GM18907 (cell line): ENCODE measurements around the gene PHACTR3.
A peak's percentile ranks its signal among the peaks of the same experiment; 100 is the strongest.

ENCODE experiments used
- ATAC-seq: cut with Tn5 transposase; IDR thresholded peaks from one replicate; pipeline ENCODE4 v1.9.1; 2021; ENCODE audit warnings: mild to moderate bottlenecking, moderate library complexity; ENCODE audit not compliant: unreplicated experiment

The PHACTR3 gene

GRCh38 chr20:59772931-59773913 lies 168.9 kb downstream of the PHACTR3 start:
- no peak for ATAC-seq

DNA sequence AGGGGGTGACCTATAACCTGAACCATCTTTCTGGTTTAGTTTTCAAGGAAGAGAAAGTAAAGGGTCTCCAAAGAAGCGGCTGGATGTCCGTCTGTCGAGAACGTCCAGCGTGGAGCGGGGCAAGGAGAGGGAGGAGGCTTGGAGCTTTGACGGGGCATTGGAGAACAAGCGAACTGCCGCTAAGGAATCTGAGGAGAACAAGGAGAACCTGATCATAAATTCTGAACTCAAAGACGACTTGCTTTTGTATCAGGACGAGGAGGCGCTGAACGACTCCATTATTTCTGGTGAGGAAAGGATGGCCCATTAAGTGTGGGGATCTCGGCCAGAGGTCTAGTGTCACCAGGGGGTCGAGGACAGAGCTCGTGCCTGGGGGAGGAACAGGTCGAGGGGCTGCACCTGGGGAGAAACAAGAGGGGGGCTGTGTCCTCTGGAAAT lies 169.9 kb downstream of the PHACTR3 start:
- no peak for ATAC-seq

- ATAC-seq: no peak
These were observed 170.8 kb downstream of the PHACTR3 start for GRCh38 chr20:59774921-59775686.

- no peak for ATAC-seq
These were observed 171.3 kb downstream of the PHACTR3 start for GRCh38 chr20:59775687-59776055.

DNA sequence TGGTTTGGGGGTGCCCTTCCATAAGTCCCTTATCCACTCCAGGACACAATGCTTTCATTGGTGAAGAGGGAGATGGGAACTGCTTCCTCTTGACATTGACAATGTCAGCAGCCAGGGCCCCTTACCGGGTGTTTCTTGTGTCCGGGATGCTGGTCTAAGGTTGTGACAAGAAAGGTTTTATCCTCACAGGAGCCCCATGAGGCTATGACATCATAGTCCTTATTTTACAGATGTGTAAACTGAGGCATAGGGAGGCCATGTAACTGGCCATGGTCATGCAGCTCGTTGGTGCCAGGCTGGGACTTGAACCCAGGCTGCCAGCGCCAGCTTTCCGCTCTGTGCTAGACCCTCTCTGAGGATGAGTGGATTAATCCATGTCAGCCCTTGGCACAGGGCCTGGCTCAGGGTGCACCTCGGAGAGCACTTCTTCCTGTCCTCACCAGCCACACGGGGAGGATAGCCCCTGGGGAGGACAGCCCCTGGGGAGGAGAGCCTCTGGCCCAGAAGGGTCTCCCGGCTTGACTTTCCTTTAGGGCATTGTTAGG lies 171.8 kb downstream of the PHACTR3 start:
- no peak for ATAC-seq

DNA sequence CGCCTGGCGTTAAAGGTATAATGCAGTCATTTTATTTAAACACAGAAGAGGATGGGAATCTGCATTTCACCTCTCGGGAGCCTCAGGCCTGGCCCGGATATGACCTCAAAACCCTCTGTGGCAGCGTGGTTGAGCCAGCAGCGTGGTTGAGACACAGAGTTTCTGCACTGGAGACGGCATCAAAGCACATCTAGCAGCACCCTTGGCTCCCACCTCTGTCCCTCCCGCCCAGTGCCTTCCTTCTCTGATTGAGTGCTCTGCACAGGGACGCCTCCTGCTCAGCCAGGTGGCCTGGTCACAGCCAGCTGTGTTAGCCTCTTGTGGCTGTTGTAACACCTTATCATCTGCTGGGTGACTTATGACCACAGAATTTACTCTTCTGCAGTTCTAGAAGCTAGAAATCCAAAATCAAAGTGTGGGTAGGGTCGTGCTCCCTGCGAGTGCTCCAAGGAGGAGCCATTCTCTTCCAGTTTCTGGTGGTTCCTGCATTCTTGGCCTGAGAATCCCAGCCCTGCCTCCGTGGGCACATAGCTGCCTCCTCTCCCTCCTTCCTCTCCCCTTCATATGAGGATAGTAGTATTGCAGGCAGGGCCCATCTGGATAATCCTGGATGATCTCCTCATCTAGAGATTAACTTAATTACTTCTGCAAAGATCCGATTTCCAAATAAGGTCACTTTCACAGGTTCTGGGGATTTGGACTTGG lies 172.4 kb downstream of the PHACTR3 start:
- no peak for ATAC-seq

DNA sequence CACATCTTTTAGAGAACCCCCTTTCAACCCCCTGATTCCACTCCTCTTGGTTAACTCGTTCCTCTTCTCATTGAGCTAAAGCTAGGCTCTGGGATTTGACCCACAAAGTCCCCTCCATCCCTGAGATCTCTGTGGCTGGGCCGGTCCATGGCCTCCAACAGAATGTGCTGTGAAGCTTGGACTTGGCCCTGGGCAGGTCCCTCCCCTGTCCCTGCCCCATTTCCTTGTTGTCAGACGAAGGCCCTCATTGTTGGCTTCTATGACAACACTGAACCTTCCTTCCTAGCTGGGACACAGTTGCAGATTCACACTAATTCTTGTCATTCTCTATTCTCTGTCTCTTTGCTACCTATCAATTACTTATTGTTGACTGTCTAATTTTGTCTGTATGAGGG lies 173.0 kb downstream of the PHACTR3 start:
- ATAC-seq: no peak

- no peak for ATAC-seq
These were observed 173.7 kb downstream of the PHACTR3 start for GRCh38 chr20:59777814-59778575.

DNA sequence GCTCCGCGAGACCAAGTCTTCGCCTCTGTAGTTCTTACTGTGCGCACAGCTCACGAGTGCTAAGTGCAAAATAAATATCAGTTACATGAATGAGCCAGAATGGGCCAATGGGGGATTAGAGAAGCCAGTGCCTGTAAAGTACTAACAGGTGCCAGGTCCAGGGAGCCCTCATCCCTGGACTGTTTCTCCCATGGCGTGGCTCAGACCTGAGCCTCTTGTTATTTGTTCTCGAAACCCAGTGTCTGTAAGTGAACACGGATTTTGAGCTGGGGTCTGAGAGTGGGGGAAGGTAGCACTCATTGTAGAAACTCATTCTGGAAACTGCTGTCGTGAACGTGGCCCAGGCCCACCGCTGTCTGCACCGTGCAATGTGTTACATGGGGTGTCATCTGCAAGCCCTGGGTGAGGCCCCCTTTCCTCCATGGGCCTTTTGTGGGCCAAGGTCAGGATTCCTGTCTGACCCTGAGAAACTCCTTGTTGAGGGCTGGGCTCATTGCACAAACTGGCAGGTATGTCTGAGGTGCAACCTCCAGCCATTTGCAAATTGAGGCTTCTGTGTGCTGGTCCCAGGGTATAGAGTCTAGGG lies 174.4 kb downstream of the PHACTR3 start:
- ATAC-seq: no peak

DNA sequence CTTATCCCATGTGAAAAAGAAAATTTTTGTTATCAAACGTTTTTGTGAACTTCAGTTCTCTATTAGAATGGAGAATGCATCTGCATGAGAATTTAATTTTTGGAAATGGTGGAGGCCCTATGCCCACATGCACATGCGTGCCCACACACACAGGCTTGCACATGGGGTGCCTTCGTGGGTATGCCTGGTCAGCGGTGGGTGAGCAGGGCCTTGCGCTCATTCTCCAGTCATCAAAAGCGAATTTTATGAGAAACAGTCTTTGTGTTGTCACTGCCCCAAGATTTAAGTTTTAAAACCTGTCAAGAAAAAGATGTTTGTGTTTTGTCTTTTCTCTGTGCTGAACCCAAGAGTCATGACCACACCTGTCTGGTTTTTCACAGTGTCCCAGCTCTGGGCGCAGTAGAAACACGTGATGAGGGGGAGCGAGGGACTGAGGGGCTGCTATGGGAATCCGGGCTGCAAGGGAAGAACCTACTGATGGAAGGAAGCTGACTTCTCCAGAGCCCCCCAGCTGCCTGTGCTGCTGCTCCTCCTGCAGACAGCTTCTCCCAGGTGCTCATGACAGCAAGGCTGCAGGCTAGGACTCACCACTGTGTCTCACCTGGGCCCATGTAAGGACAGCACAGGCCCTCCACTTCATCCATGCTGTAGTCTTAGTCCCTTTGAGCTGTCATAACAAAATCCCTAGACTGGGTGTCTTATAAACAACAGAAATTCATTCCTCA lies 175.5 kb downstream of the PHACTR3 start:
- no peak for ATAC-seq

DNA sequence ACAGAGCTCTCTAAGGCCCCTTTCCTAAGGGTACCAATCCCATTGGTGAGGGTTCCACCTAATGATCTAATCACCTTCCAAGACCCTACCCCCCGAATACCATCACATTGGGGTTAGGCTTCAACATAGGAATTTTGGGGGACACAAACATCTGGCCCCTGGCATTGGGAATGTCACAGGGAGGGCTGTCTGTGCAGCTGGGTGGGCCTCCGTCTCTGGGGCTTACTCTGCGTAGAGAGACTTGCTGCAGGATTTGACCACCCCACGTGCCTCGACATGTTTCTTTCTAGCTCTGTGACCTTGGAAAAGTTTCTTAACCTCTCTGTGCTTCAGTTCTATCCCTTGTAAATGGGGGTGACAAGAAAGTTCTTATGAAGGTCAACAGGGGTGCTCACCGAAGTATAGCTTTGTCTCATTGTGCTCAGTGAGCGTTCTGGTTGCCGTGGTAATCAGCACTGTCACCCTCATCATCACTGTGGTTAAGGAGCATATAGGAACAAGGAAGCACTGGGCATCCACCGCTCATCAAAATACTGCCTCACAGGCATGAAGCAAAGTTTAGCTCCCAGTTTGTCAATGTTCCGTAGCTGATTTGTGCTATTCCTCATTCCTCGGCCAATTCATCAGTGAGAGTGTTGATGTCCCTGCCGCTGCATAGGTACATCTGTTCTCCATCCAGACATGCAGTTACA lies 176.3 kb downstream of the PHACTR3 start:
- ATAC-seq: no peak

GRCh38 chr20:59781226-59781625 lies 176.9 kb downstream of the PHACTR3 start:
- no peak for ATAC-seq

DNA sequence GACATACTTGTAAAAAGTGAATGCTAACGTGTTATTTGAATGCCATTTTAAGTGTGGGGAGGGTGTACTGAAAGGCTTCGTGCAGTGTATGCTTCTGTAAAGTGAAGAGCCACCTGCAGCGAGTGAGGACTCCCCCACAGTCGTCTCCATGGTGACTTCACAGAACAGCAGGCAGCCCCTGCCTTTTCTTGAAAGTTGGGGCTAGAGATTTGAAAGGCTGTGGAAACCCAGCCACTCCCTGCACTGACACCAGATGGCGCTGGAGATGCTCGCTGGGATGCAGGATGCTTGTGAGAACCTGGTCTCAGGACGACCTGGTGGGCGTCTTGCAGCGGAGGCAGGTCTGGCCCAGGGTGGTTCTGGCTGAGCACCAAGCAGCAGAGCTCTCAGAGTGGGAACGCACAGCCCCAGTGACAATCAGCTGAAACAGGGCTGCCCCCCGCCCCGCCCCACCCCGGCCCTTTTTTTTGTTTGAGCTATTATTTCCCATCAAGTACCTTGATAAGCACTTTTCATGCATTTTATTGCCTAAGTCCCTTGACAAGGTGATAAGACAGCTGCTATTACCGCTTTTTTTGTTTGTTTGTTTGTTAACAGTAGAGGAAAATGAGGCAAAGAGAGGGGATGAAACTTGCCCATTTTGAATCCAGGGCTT lies 178.8 kb downstream of the PHACTR3 start:
- peak; percentile 54 for ATAC-seq

DNA sequence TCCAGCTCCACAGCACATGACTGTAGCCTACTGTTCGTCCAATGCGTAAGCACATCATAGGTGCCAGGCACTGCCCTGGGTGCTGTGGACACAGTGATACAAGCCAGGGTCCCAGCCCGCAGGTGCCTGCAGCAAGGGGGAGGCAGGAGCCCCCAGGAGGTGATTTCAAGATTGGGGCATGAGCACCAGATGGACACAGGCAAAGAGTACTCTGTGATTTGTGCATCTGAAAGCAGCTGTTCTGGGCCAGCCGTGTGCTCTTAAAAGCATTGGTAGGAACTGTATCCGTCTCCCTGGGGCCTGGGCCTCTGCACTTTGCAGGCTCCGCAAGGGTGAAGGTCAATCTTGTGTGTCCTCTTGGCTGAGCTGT lies 179.3 kb downstream of the PHACTR3 start:
- ATAC-seq: no peak

- no peak for ATAC-seq
These were observed 180.0 kb downstream of the PHACTR3 start for GRCh38 chr20:59784365-59784764.

- ATAC-seq: no peak
These were observed 180.7 kb downstream of the PHACTR3 start for GRCh38 chr20:59784791-59785668.

DNA sequence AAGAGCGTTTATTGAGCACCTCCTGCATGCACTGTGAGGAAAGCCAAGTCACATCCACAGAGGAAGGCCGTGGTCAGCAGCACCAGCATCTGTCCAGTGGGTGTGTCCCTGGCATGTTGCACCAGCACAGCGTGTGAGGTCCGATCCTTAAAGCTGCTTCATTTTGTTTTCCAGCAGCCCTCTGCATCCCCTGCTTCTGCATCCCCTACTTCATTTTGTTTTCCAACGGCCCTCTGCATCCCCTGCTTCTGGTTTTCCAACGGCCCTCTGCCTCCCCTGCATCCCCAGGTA lies 181.3 kb downstream of the PHACTR3 start:
- ATAC-seq: no peak
